Measurements from ENCODE around the gene GTF3C4.

DNA sequence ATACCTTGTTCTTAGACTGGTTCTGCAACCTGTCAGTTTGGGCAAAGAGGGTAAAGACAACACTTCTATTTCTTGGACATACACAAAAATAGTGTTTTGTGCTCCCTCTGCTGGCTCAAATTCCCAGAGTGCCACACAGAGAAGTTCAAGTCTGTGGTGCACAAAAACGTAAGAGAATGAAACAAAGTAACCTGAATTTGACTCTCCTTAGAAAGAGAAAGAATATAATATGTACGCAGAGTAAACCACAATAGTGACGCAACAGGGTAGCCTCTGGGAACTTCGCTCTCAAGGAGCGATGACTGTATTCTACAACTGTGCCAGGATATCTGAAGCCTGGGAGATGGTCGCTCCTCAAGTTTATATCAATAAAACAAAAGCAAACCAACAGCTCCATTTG, 19.0 kb upstream of the GTF3C4 start:
- no peak for TF ChIP-seq EZH2 (IDR thresholded peaks at IDR 0.05; ENCODE audit: low read length, missing control alignments)
- TF ChIP-seq, protein P1, sequence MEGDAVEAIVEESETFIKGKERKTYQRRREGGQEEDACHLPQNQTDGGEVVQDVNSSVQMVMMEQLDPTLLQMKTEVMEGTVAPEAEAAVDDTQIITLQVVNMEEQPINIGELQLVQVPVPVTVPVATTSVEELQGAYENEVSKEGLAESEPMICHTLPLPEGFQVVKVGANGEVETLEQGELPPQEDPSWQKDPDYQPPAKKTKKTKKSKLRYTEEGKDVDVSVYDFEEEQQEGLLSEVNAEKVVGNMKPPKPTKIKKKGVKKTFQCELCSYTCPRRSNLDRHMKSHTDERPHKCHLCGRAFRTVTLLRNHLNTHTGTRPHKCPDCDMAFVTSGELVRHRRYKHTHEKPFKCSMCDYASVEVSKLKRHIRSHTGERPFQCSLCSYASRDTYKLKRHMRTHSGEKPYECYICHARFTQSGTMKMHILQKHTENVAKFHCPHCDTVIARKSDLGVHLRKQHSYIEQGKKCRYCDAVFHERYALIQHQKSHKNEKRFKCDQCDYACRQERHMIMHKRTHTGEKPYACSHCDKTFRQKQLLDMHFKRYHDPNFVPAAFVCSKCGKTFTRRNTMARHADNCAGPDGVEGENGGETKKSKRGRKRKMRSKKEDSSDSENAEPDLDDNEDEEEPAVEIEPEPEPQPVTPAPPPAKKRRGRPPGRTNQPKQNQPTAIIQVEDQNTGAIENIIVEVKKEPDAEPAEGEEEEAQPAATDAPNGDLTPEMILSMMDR (conservative IDR thresholded peaks at IDR 0.05 in 1 of 2, IDR thresholded peaks at IDR 0.05 in 1 of 2; ENCODE audit: low read depth in 1 of 2, low read length in 2 of 2), result peak; percentile 42 to 72
